Bone marrow (tissue), 2 donors: Measurements from ENCODE around the gene TMTC2.

ENCODE experiments used
- DNase-seq, 2 donors: peaks; one replicate each; lab custom pipeline; 2025; lab: John Stamatoyannopoulos, UW

Gene TMTC2

GRCh38 chr12:82686168-82687020 lies at the start of gene TMTC2:
Gene TMTC2, plus strand, starts transcription at chr12:82686906.
- DNase-seq, result peak; percentile 82 to 83

- DNase-seq, result no peak
Observed at GRCh38 chr12:82638324-82638723, 48.4 kb upstream of the TMTC2 start.

GRCh38 chr12:82644896-82645295 lies 41.8 kb upstream of the TMTC2 start:
- no peak for DNase-seq

GRCh38 chr12:82645414-82645813 lies 41.3 kb upstream of the TMTC2 start:
- DNase-seq, result no peak

- DNase-seq, result no peak
Observed at GRCh38 chr12:82647853-82648252, 38.9 kb upstream of the TMTC2 start.

- DNase-seq, result no peak
Observed at GRCh38 chr12:82648259-82648909, 38.3 kb upstream of the TMTC2 start.

GRCh38 chr12:82650627-82651337 lies 35.9 kb upstream of the TMTC2 start:
- DNase-seq, result no peak

GRCh38 chr12:82651489-82651888 lies 35.2 kb upstream of the TMTC2 start:
- DNase-seq, result no peak

- no peak for DNase-seq
Observed at GRCh38 chr12:82652071-82652470, 34.6 kb upstream of the TMTC2 start.

- no peak for DNase-seq
Observed at GRCh38 chr12:82655751-82656150, 31.0 kb upstream of the TMTC2 start.

- DNase-seq, result no peak
Observed at GRCh38 chr12:82659343-82660207, 27.1 kb upstream of the TMTC2 start.

GRCh38 chr12:82660541-82661325 lies 26.0 kb upstream of the TMTC2 start:
- no peak for DNase-seq

- no peak for DNase-seq
Observed at GRCh38 chr12:82663893-82664292, 22.8 kb upstream of the TMTC2 start.

- DNase-seq, result no peak
Observed at GRCh38 chr12:82665142-82665923, 21.4 kb upstream of the TMTC2 start.

- no peak for DNase-seq
Observed at GRCh38 chr12:82666830-82667229, 19.9 kb upstream of the TMTC2 start.

- no peak for DNase-seq
Observed at GRCh38 chr12:82671673-82672195, 15.0 kb upstream of the TMTC2 start.

- DNase-seq, result no peak
Observed at GRCh38 chr12:82672811-82673495, 13.8 kb upstream of the TMTC2 start.

- DNase-seq, result no peak
Observed at GRCh38 chr12:82673698-82674097, 13.0 kb upstream of the TMTC2 start.

- no peak for DNase-seq
Observed at GRCh38 chr12:82675246-82675645, 11.5 kb upstream of the TMTC2 start.
